ENCODE data around the gene A4GALT.

- TF ChIP-seq CTCF (IDR thresholded peaks at IDR 0.05; ENCODE audit: low read length) (no peak), EZH2 (IDR thresholded peaks at IDR 0.05; ENCODE audit: borderline replicate concordance, low read length) (no peak)
These were observed 3.3 kb downstream of the A4GALT start for GRCh38 chr22:42717197-42717928.
